Activated CD4-positive, alpha-beta T cell treated with anti-CD3 and anti-CD28 coated beads, Interleukin-2, Interleukin-6, amounts not matched to agents 100 ng/mL and 50 ng/mL, durations not matched to agents 16 hours and 8 hours (primary cell): ENCODE data around the gene GRID1.

Experiments
- DNase-seq: peaks from one replicate; pipeline ENCODE4 v3.0.0-alpha.2; 2020

The GRID1 gene

DNA sequence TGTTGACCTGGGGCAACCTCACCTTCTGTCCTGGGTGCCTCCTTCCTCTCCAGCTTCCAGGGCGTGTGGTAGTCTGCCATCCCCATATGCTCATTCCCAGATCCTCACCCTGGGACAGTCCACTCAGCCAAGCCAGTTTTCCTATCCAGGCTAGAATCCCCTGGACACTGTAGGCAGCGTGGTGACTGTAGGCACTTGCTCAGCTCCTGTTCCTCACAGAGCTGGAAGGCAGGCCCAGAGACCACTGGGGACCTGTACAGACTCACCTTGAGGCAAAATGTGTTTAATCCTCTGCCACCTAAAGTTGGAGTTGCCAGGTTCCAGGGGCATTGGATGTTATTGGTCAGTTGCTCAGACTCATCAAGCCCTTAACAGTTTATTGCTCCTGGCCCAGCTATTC is 2.4 kb upstream of the GRID1 start:
- DNase-seq, result no peak

DNA sequence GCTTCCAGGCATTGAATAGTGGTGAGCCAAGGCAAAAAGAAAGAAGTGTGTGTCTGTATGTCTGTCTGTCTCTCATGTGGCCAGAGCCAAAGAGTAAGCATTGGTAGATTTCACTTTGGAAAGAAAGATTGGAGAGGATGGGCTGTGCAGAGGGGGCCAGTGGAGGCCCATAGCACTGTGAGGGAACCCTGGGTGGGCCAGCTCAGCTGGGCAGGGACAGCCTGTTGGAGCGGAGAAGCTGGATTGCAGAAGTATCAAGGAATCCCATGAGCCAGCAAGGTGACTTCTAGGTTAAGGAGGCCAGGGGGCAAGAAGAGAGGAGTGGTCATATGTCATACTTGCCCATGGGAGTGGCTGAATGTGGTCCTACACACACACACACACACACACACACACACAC is 1.5 kb upstream of the GRID1 start:
- no peak for DNase-seq

DNA sequence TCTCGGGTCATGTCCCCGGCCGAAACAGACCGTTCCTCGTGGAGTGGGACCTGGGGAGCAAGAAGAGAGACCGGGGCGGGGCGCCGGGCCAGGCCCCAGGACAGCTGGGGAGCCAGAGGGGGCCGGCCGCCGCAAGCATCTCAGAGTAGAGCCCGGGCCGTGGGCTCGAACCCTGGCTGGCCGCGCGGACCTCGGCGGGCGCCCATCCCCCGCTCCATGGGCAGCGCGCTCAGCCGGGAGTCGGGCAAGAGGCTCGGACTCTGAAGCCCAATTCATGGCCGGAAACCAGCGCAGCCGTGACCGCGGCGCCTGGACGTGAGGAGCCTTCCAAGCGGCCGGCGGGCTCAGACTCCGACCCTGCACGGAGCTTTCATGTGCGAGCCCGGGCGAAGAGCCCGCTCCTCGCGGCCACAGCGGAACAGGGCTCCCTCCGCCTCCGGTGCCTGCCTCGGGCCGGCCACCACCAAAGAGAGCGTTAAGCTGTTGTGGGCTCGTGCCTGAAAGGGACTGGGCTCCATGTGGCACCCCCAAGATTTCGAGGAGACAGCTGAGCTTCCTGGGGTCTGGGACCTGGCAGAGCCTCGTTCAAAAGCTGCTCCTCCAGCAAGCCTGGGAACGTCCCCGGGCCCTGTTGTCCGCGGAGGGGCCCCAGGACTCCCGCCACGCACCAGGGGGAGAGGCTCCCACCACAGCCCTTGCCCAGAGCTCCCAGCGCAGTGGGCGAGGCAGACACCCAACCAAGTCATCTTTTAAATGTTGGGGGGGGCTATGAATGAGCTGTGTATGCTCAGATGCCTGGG is 757 bp upstream of the GRID1 start:
- no peak for DNase-seq

DNA sequence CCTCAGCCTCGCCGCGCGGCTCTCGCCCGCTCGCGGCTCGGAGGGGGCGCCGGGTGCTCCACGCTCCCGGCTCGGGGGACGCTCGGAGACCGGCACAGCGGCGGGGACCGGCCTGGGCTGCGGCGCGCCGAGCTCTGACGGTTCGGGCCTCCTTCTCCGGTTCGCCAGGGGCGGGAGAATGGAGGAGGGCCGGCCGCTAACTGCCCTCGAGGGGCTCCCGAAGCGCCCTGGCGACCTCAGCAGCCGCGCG is 232 bp upstream of the GRID1 start:
- DNase-seq, result no peak

DNA sequence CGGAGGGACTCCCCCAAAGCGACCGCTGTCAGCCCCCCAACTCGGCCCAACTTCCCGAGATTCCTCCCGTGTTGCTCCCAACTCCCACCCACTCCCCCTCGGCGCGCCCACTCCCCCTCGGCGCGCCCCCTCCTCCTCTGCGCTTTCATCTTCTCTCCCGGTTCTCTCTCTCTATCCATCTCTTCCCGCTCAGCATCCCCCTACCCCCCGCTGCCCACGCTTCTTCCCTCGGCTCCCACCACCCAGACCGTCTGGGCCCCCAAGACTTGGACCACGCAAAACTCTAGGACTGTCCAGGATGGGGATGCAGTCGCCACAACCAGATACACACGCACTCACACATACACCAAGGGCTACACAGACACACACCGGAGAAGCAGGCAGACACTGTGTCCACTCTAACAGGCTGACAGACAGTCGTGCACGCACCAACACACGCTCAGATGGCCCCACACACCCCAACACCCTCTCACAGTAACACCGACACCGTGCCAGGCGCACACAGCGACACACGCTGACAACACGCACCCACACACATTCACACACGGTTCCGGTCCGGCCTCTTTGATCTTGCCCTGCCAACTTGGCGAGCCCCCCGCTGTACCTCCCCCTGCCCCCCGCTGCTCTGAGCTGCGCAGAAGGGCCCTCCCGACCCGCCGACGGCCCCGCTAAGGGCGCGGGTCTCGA is 1.1 kb downstream of the GRID1 start:
- no peak for DNase-seq

DNA sequence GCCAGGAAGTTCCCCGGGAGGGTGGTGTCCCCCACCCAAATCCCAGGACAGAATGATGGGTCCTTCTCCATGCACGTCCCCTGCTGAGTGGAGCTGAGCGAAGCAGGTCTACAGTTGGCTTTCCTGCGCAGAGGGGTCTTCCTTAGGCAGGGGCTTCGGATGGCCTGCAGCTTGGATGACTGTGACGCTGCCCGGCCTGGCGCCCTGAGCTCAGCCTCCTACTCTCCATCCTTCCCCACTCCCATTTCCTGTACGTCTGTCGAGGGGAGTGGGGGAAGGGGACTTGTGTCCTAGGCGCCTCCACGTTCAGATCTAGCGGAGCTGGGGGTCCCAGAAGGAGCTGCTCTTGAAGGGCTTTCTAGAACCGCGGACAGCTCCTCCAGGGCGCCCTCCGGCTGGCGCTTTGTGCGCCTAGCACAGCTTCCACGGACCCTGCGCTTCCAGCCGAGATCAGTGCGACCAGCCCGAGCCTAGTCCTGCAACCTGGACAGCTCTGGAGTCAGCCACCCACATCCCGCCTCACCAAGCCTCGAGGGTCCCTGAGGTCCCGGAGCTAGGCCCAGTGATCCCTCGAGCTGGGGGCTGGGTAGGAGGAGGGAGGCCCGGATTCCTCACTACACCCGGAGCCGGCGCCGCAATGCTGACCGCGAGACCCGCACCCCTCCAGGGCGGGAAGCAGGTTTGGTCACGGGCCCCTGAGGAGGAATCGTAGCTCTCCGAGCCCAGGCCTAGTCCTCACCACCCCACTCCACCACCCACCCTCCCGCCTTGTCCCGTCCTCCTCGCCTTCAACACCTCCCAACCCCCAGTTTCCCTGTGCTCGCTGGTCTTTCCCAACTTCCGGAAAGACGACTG is 1.9 kb downstream of the GRID1 start:
- DNase-seq, result no peak

DNA sequence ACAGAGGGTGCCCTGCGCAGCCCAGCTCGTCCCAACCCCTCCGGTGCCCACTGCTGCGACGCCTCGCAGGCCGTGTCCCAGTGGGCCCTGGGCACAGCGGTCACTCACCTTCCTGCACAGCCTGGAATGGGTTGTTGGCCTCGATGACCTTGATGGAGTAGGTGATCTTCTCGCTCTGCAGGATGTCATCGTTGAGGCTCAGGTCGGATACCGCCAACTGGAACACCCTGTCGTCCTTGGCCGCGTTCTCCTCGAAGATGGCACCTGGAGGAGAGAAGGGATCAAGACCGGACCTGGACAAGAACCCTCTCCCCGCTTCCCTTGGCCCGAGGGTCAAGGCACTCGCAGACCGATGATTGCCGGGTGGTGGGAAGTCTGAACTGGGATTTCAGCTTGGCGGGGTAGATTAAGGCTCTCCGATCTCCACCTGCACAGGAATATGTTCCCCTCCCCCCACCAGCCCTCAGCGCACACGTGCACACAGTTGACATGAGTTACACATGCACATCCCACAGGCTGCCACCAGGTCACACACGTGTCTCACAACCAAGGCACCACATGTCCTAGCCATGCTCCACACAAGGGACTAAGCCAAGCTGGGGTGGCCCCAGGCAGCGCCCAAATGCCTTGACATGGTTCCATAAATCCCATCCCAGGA is 2.6 kb downstream of the GRID1 start:
- no peak for DNase-seq

DNA sequence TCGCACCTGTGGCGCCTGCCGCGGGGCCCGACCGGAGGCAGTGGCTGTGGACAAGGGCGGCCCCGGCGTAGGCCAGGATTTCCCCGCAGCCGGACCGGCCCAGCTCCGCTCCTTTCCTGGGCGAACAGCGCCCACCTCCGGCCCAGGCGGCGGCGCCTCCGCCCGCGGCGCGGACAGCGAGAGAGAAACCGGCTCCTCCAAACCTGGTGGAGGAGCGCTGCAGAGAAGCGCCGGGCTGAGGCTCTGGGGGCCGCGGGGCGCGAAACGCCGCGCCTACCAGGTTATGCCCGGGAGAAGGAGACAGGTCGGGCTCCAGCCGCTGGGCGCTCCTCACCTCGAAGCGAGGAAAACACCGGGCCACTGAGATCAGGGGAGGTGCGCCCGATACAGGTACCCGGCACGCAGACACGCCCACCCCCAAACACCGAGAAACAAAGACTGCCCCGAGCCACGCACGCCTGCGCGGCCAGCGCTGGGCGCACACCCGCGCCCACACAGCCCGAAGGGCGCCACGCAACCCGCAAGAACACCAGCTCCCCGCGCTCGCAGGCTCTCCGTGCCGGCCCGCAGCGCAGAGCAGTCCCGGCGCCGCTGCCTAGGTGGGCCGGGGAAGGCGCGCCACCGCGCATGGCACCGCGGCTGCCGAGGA is 3.3 kb downstream of the GRID1 start:
- DNase-seq, result no peak

DNA sequence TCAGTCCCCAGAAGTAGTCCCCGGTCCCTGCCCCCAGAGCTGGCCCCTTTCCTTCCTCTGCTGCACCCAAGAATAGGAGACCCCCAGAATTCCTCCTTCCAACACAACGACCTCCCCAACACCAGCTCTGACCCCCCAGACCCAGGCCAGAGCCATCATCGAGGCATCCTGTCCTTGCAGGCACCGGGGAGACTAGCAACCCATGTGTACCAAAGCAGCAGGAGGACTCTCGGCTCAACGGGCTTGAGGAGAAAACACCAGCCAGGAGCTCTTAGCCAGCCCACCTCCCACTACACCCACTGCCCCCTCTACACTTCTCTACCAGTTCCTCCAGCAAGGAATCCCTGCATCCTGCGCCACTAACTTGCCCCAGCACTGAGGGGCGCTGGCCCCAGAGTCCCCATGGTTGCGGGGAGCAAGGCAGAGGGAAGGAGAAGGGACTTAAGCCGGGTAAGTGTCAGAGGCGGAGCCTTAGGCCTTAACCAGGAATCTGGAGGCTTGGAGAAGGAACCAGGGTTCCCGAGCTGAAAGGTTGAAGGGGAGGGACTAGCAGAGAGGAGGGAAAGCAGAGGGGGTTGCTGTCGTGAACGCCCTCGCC is 3.9 kb downstream of the GRID1 start:
- DNase-seq, result no peak

DNA sequence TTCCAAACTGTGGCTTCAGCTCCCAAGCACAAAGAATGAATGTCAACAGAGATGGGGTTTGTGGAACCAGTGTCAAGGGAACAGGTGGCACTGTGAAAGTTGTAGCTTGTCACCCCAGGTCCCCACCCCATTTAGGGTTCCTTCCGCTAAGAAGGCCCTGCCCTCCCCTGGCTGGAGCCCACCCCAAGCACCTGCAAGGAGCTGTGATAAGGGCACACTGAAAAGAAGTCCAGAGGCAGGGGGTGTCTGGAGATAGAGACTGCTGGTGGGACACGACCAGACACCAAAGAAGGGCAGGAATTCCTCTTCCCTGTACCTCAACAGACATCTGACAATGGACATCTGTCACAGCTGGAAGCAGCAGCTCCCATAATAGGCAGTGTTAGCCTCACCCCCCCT is 4.5 kb downstream of the GRID1 start:
- no peak for DNase-seq

DNA sequence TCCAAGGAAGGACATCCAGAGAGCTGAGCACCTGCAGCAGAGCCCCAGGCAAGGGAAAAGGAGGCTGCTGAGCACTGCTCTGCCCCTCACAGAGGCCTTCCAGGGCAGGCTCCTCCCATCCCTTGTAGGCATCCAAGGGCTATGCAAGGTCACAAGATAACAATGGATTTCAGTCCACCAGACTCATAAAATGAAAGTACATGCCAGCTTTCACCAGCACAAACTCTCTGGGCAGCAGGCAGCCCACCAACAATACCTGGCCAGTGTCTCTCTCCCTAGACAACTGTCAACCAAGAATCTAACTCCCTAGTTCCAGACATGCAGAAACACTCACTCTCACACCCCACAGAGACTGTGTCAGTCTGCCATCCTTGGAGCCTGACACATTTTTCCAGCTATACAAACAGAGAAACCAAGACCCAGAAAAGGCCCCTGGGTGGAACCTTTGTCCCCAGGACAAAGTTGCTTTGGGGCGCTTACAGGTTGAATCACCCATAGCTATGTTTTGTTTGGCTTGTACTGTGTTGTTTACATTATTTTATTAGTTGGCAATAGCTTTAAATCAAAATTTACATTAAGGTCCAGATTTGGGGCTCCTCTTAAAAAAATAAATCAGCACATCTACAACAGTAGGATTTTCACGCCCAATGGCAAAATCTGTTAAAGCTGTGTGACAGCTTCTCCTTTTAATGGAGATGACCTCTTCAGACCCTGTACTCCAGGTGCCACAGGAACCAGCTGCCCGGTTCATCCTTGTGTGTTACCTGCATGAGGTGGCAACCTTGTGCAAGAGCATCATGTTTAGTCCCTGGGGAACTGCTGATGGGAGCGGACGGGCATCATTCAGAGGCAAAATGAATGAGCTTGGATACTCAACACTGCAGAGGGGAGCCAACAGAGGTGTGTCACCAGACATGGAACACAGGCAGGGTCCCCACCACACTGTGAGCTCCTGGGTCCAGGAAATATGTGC is 5.2 kb downstream of the GRID1 start:
- DNase-seq, result no peak

DNA sequence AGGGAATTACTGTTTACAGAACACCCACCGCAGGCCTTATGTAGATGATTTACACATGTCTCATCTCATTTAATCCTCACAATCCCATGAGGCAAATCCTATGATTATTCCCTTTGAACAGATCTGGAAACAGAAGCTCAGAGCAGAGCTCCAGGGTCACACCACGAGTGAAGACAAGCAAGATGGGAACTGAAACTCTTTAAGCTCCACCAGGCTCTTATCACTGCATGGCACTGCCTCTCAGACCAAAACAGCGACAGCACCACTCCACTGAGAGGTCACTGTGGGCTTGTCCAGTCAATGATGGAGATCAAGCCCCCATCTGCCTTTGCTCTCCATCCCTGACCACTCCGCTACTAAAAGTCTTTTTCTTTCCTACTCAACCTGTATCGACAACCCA is 5.9 kb downstream of the GRID1 start:
- no peak for DNase-seq

DNA sequence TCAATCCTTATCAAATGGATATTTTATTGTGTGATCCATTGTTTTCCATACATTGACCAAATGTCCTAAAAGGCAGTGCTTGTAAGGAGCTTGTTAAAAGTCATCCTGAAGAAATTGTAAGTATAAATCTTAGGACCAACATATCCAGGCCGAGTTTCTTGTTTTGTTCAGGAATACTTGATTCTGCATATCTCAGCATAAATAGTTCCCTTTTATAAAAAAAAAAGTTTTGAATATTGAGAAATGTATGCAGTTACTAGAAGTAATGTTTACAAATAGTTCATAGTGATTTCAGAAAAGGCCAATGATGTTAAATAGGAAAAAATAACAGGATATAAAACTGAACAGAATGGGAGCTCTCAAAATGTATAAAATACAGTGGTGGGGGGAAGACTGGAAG is 6.6 kb downstream of the GRID1 start:
- DNase-seq, result no peak

DNA sequence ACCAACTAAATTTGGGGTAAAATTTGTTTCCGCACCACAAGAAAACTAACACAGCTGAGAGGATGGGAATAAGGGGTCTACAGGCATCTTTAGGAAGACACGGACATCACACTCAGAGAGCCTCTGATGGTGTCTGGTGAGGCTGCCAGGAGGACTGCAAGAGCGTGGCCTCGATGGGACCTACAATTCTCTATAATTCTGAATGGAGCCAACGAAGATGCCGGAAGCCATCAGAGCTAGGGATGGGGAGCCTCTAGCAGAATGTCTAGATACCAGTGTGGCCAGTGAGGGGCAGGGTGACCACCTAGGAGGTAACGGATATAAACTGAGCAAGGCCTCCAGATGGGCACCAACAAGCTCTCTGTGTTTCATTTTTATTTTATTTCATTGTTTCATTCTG is 7.5 kb downstream of the GRID1 start:
- DNase-seq, result no peak

DNA sequence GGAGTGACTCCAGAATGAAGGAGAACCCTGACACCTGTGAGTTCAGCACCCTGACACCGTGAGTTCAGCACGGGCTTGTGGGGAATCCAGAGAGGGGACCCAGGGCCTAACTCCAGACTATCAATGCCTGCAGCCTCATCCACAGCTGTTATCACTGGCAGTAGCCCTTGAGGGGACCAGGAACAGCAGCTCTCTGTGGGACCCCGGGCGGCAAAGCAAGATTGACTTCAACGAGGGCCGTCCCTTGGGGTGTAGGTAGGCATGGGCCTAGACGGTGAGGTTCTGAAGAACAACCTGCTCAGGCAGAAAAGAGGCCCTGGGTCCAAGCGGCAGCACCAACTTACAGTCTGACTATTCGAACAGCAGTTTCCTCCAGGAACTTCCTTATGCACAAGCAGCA is 8.9 kb downstream of the GRID1 start:
- no peak for DNase-seq

DNA sequence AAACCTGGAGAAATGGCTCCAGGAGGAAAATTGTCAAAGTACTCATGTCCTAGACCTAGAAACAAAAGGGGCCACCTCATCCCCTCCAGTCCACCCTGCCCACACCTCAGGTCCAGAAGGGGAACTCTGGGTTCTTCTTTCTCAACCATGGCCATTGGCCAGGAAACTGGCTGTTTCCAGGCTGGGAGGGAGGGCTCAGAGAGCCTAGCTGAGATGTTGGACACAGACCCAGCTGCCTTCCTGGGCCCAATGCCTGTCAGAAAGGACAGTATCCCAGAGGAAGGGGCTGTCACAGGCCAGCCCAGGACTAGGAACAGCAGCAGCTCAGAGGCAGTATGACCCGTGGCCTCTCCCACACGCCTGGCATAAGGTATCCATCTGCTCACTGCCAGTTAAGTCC is 9.6 kb downstream of the GRID1 start:
- no peak for DNase-seq

DNA sequence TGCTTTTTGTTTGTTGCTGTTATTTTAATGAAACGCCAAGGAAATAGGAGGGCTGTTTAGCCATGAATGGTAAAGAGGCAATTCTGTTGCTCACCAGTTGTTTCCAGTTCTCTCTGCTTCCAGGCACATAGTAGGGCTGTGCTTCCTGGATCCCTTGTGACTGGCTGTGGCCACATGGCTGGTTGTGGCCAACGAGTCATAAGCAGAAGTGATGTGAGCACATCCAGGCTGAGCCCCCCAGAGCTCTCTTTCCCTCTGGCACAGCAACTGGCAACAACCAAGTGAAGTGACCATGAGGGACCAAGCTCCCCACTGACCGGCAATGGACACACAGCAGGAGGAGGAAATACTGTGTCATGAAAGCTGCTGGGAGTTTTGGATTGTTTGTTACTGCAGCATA is 10.3 kb downstream of the GRID1 start:
- DNase-seq, result no peak

DNA sequence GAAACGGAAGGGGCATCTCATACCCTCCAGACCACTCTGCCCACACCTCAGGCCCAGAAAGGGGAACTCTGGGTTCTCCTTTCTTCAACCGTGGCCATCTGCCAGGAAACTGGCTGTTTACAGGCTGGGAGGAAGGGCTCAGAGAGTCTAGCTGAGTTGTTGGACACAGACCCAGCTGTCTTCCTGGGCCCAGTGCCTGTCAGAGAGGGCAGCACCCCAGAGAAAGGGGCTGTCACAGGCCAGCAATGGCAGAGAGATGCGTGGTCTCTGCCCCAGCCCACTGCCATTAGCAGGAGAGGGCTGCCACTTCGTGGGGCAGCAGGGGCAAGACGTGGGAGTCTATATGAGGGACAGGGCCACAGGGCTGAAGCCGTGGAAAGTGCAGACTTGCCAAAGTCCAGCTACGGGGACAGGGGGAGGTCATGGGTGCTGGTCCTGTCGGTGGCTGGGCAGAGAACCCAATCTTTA is 11.0 kb downstream of the GRID1 start:
- no peak for DNase-seq

DNA sequence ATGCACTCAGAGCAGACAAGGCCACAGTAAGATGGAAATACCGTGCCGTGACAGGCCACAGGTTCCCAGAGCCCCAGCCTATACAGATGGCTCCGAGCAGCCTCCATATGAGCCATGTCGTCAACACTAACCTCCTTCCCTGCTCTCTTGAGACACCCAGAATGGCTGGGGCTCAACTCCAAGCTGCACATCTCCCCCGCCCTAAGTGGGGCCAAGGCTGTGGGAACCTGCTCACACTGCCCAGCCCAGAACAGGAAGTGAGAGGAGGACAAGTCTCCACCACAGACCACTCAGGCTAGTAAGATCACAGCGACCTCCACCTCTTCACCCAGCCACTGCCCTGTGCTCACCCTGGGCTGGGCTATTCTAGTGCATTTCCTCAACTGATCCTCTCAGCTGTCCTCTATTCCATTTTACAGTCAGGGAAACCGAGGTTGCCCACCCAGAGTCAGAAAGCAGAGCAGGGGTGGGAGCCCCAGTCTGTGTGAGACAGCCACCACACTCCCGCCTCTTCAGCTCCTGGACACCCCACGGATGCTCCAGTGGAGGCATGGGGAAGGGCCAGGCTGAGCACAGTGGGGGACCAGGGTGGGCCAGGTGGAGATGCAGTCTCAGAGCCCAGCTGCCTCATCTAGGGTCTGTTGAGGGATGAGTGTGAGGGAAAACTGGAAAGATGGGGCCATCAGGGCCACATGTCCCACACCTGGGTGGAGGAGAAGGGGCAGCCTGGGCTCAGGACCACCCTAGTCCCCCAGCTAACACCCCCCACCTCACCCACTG is 11.6 kb downstream of the GRID1 start:
- DNase-seq, result no peak
